Vagina (tissue), 2 donors: ENCODE data around the gene CHPT1. TPM values are rescaled to one million over a fixed set of nuclear protein-coding genes. Genes with fewer than 3 reads are reported as not detected.

Source experiments
- DNase-seq, 2 donors: peaks; one replicate each; pipeline ENCODE4 v3.0.0-alpha.2; 2017; ENCODE audit errors: extremely low spot score in 2 of 2
- H3K27ac ChIP-seq: fragments of 200-600 bp; sonication (generic); one replicate; pipeline ENCODE4 v1.5.1; 2019
- H3K27me3 ChIP-seq: fragments of 200-600 bp; sonication (generic); one replicate; pipeline ENCODE4 v1.5.1; 2019
- H3K36me3 ChIP-seq, 2 donors: fragments of 200-600 bp; sonication (generic); one replicate each; pipeline ENCODE4 v1.5.1; 2017 to 2019
- H3K4me1 ChIP-seq: fragments of 200-600 bp; sonication (generic); one replicate; pipeline ENCODE4 v1.5.1; 2019
- H3K4me3 ChIP-seq, 2 donors: fragments of 200-600 bp; sonication (generic); 1 replicate in 1 of 2; 2 replicates in 1 of 2; pipeline ENCODE4 v1.5.1; 2016 to 2019
- H3K9me3 ChIP-seq: fragments of 200-600 bp; sonication (generic); one replicate; pipeline ENCODE4 v1.5.1; 2019
- CTCF ChIP-seq, 3 experiments: fragments of 450-650 bp in 2 of 3; fragments of 200-600 bp in 1 of 3; sonication (generic) in 1 of 3; IDR thresholded peaks; one replicate each; pipeline ENCODE4 v1.5.1; 2017 to 2019; ENCODE audit warnings: antibody characterized with exemption in 3 of 3, mild to moderate bottlenecking in 2 of 3, moderate library complexity in 2 of 3
- POLR2A ChIP-seq, 2 donors: fragments of 450-650 bp; IDR thresholded peaks; one replicate each; pipeline ENCODE4 v1.6.1; 2017; ENCODE audit warnings: antibody characterized with exemption in 2 of 2, mild to moderate bottlenecking in 2 of 2, moderate library complexity in 2 of 2
- POLR2AphosphoS5 ChIP-seq, 2 donors: sonication (generic); formaldehyde crosslinking; IDR thresholded peaks; one replicate each; pipeline ENCODE4 v1.9.0; 2017; ENCODE audit warnings: antibody characterized with exemption in 2 of 2, mild to moderate bottlenecking in 2 of 2, low read depth in 1 of 2; ENCODE audit not compliant: insufficient read depth in 1 of 2
- intact Hi-C: fragments of 100-400 bp; cut with DNase I; formaldehyde crosslinking; loops from one replicate; pipeline ENCODE4 v1.15.1; 2023
- total RNA-seq: library from RNA; depleted of rRNA; stranded (reverse); fragments of >200 nt; gene quantifications from one replicate; pipeline ENCODE4 v1.2.3, GENCODE V29; 2016

The CHPT1 gene
- 84.7 TPM for total RNA-seq

GRCh38 chr12:101697197-101697929 is at the start of gene CHPT1:
CHPT1 (plus strand) TSS chr12:101697640; CDS start chr12:101697862, 222 bp downstream.
- Histone ChIP-seq H3K4me3 (peak within 1 kb of the TSS; percentile 84 to 96), H3K4me1 (peaks cover 58% of the 10 kb centered on the region), H3K36me3 (no peaks in the 10 kb centered on the region), H3K27ac (peak within 1 kb of the TSS; percentile 92), H3K27me3 (no peaks in the 10 kb centered on the region), H3K9me3 (no peaks in the 10 kb centered on the region)
- DNase-seq, result no peak
- intact Hi-C loops, result no loop called here
- TF ChIP-seq POLR2A (IDR thresholded peaks at IDR 0.05) (peak in 1 of 2 donors; percentile 59), POLR2AphosphoS5 (IDR thresholded peaks at IDR 0.05; ENCODE audit: insufficient read depth in 1 of 2, low read depth in 1 of 2) (peak in 1 of 2 donors; percentile 65), CTCF (IDR thresholded peaks at IDR 0.05) (no peak)

- Histone ChIP-seq H3K4me3 (no peak overlapping the region), H3K36me3 (no peaks in the 10 kb centered on the region)
- intact Hi-C loops, result no loop called here
Observed at GRCh38 chr12:101647711-101648110, 49.7 kb upstream of the CHPT1 start.

GRCh38 chr12:101648195-101648594 is 49.2 kb upstream of the CHPT1 start:
- intact Hi-C loops, result no loop called here
- no peaks in the 10 kb centered on the region for H3K9me3 ChIP-seq
- TF ChIP-seq POLR2AphosphoS5 (IDR thresholded peaks at IDR 0.05; ENCODE audit: insufficient read depth in 1 of 2, low read depth in 1 of 2) (no peak), POLR2A (IDR thresholded peaks at IDR 0.05) (no peak), CTCF (IDR thresholded peaks at IDR 0.05) (no peak)

More at GRCh38 chr12:101647711-101648110, 49.7 kb upstream of the CHPT1 start:
- DNase-seq, result no peak
- H3K9me3 ChIP-seq, result no peaks in the 10 kb centered on the region
- H3K27ac ChIP-seq, result no peak overlapping the region
- no peaks in the 10 kb centered on the region for H3K27me3 ChIP-seq
- no peaks in the 10 kb centered on the region for H3K4me1 ChIP-seq
- TF ChIP-seq POLR2A (IDR thresholded peaks at IDR 0.05), result no peak
- no peak for TF ChIP-seq POLR2AphosphoS5 (IDR thresholded peaks at IDR 0.05; ENCODE audit: insufficient read depth in 1 of 2, low read depth in 1 of 2)
- no peak for TF ChIP-seq CTCF (IDR thresholded peaks at IDR 0.05)

GRCh38 chr12:101650346-101651117 is 46.9 kb upstream of the CHPT1 start:
- Histone ChIP-seq H3K27ac (no peak overlapping the region), H3K4me1 (no peaks in the 10 kb centered on the region), H3K36me3 (no peaks in the 10 kb centered on the region), H3K9me3 (no peaks in the 10 kb centered on the region), H3K27me3 (no peaks in the 10 kb centered on the region), H3K4me3 (no peak overlapping the region)
- intact Hi-C loops, result no loop called here
- no peak for TF ChIP-seq POLR2AphosphoS5 (IDR thresholded peaks at IDR 0.05; ENCODE audit: insufficient read depth in 1 of 2, low read depth in 1 of 2)
- no peak for TF ChIP-seq POLR2A (IDR thresholded peaks at IDR 0.05)
- no peak for TF ChIP-seq CTCF (IDR thresholded peaks at IDR 0.05)
- no peak for DNase-seq

More at GRCh38 chr12:101648195-101648594, 49.2 kb upstream of the CHPT1 start:
- H3K36me3 ChIP-seq, result no peaks in the 10 kb centered on the region
- H3K4me3 ChIP-seq, result no peak overlapping the region
- H3K27ac ChIP-seq, result no peak overlapping the region
- no peak for DNase-seq
- H3K4me1 ChIP-seq, result no peaks in the 10 kb centered on the region
- H3K27me3 ChIP-seq, result no peaks in the 10 kb centered on the region
